C4-2B (cell line): Measurements from ENCODE around the gene TUBB1.

Source experiments
- ZFX ChIP-seq: fragments of 450-650 bp; IDR thresholded peaks from 2 replicates; pipeline ENCODE4 v1.6.1; 2017
- TF ChIP-seq, protein P1 (sequence below): fragments of 450-650 bp; conservative IDR thresholded peaks from 2 replicates; pipeline ENCODE4 v1.5.1; 2017; ENCODE audit warnings: mild to moderate bottlenecking

DNA sequence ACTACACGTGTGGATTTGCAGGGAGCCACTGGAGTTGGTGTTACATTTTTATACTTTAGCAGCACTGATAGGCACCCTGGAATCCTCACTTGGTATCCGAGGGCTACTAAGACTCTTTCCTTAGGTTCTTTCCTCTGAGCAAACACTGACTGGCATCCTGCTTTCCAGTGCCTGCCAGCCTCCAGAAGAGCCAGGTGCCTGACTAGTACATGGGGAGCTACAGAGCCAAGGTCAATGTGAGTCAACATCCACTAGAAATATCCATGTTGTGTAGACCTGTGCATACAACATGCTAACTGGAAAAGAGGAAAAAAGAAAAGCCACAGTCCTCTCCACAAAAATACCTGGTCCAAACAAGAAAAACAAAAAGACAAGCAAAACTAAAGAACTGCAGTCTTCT, 5.9 kb downstream of the TUBB1 start:
- TF ChIP-seq, protein P1, sequence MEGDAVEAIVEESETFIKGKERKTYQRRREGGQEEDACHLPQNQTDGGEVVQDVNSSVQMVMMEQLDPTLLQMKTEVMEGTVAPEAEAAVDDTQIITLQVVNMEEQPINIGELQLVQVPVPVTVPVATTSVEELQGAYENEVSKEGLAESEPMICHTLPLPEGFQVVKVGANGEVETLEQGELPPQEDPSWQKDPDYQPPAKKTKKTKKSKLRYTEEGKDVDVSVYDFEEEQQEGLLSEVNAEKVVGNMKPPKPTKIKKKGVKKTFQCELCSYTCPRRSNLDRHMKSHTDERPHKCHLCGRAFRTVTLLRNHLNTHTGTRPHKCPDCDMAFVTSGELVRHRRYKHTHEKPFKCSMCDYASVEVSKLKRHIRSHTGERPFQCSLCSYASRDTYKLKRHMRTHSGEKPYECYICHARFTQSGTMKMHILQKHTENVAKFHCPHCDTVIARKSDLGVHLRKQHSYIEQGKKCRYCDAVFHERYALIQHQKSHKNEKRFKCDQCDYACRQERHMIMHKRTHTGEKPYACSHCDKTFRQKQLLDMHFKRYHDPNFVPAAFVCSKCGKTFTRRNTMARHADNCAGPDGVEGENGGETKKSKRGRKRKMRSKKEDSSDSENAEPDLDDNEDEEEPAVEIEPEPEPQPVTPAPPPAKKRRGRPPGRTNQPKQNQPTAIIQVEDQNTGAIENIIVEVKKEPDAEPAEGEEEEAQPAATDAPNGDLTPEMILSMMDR: no peak
- TF ChIP-seq ZFX: no peak
